Measurements from ENCODE around the gene TKFC. TPM values are rescaled to one million over a fixed set of nuclear protein-coding genes. Genes with fewer than 3 reads are reported as not detected.

The TKFC gene
- total and polyA plus RNA-seq, 4 donors: 15.7 to 134 (median 53.4) TPM

- H3K27me3 ChIP-seq (ENCODE audit: control insufficient read depth in 4 of 4, insufficient read depth in 4 of 4, low read length in 3 of 4): no peaks in the 10 kb centered on the region
- WGBS: 95% methylated on average over 2 of the region's 2 CpGs
- TF ChIP-seq FOXA2 (IDR thresholded peaks at IDR 0.05) (no peak), JUND (IDR thresholded peaks at IDR 0.05) (no peak), HNF4A (conservative IDR thresholded peaks at IDR 0.05) (no peak), TAF1 (conservative IDR thresholded peaks at IDR 0.05) (no peak), YY1 (IDR thresholded peaks at IDR 0.05) (no peak), RXRA (IDR thresholded peaks at IDR 0.05) (no peak), NR2F2 (IDR thresholded peaks at IDR 0.05) (no peak), ZBTB33 (IDR thresholded peaks at IDR 0.05) (no peak), CTCF (IDR thresholded peaks at IDR 0.05; ENCODE audit: low read depth, low read length, missing input control) (no peak), ATF3 (IDR thresholded peaks at IDR 0.05) (no peak), FOXA1 (IDR thresholded peaks at IDR 0.05) (no peak), EGR1 (IDR thresholded peaks at IDR 0.05; ENCODE audit: low read depth in 2 of 2) (no peak)
- no peaks in the 10 kb centered on the region for H3K9me3 ChIP-seq (ENCODE audit: control insufficient read depth in 4 of 4, low read length in 3 of 4)
- no peaks in the 10 kb centered on the region for H3K36me3 ChIP-seq (ENCODE audit: control insufficient read depth in 4 of 4, insufficient read depth in 3 of 4, low read depth in 1 of 4, low read length in 3 of 4)
- no peak overlapping the region for H3K4me3 ChIP-seq (ENCODE audit: low read depth in 1 of 3, low read length in 3 of 3)
- peaks cover 3 to 29% (median 15%) of the 10 kb centered on the region in 4 donors for H3K4me1 ChIP-seq (ENCODE audit: control insufficient read depth in 4 of 4, insufficient read depth in 4 of 4, low read length in 3 of 4)
- no peak for DNase-seq (ENCODE audit: low spot score)
- H3K9ac ChIP-seq (ENCODE audit: low read depth in 1 of 2, low read length in 2 of 2): no peak overlapping the region
- no peak overlapping the region for H3K27ac ChIP-seq (ENCODE audit: low read depth in 1 of 2, low read length in 2 of 2)
Measured at GRCh38 chr11:61292356-61292755, 40.7 kb upstream of the TKFC start.

- 1% methylated on average over 60 of the region's 60 CpGs for WGBS
- Histone ChIP-seq H3K9me3 (ENCODE audit: control insufficient read depth in 4 of 4, low read length in 3 of 4) (no peaks in the 10 kb centered on the region), H3K4me3 (ENCODE audit: low read depth in 1 of 3, low read length in 3 of 3) (peak overlapping the region; percentile 35 to 78 (median 65)), H3K36me3 (ENCODE audit: control insufficient read depth in 4 of 4, insufficient read depth in 3 of 4, low read depth in 1 of 4, low read length in 3 of 4) (no peaks in the 10 kb centered on the region), H3K27ac (ENCODE audit: low read depth in 1 of 2, low read length in 2 of 2) (peak overlapping the region; percentile 1 to 74), H3K4me1 (ENCODE audit: control insufficient read depth in 4 of 4, insufficient read depth in 4 of 4, low read length in 3 of 4) (peaks cover 3 to 42% (median 27%) of the 10 kb centered on the region in 4 donors), H3K9ac (ENCODE audit: low read depth in 1 of 2, low read length in 2 of 2) (peak overlapping the region; percentile 62 to 64), H3K27me3 (ENCODE audit: control insufficient read depth in 4 of 4, insufficient read depth in 4 of 4, low read length in 3 of 4) (no peaks in the 10 kb centered on the region)
- peak; percentile 68 for DNase-seq (ENCODE audit: low spot score)
- TF ChIP-seq HNF4A (conservative IDR thresholded peaks at IDR 0.05) (peak; percentile 12 to 34), YY1 (IDR thresholded peaks at IDR 0.05) (peak; percentile 4), JUND (IDR thresholded peaks at IDR 0.05) (no peak), CTCF (IDR thresholded peaks at IDR 0.05; ENCODE audit: low read depth, low read length, missing input control) (peak; percentile 11), SP1 (IDR thresholded peaks at IDR 0.05) (no peak), RXRA (IDR thresholded peaks at IDR 0.05) (peak in 1 of 2 donors; percentile 7), EGR1 (IDR thresholded peaks at IDR 0.05; ENCODE audit: low read depth in 2 of 2) (peak in 1 of 2 donors; percentile 47)
Measured at GRCh38 chr11:61293867-61294716, 38.9 kb upstream of the TKFC start.
